Astrocyte (in vitro differentiated cells and primary cell): ENCODE data around the gene ZNF436. TPM values are rescaled to one million over a fixed set of nuclear protein-coding genes. Genes with fewer than 3 reads are reported as not detected.

Source experiments
- DNase-seq: peaks from one replicate; pipeline ENCODE4 v3.0.0-alpha.2; 2010; ENCODE audit warnings: low read depth
- FAIRE-seq: peaks from 2 replicates; lab custom pipeline; 2011; peaks lifted over from hg19 to GRCh38; lab: Jason Lieb, UNC
- H2AFZ ChIP-seq: 2 replicates; pipeline ENCODE4 v1.6.0; 2012; ENCODE audit warnings: low read depth, low read length, inconsistent platforms
- H3K27ac ChIP-seq: 2 replicates; pipeline ENCODE4 v1.5.1; 2011; ENCODE audit warnings: low read depth, low read length, inconsistent platforms
- H3K27me3 ChIP-seq: 2 replicates; pipeline ENCODE4 v1.6.0; 2011; ENCODE audit warnings: low read length, inconsistent platforms; ENCODE audit not compliant: insufficient read depth
- H3K36me3 ChIP-seq: 2 replicates; pipeline ENCODE4 v1.5.1; 2011; ENCODE audit warnings: low read length, inconsistent platforms; ENCODE audit not compliant: insufficient read depth
- H3K4me1 ChIP-seq: 2 replicates; pipeline ENCODE4 v1.5.1; 2011; ENCODE audit warnings: low read length, inconsistent platforms; ENCODE audit not compliant: insufficient read depth
- H3K4me2 ChIP-seq: 2 replicates; pipeline ENCODE4 v1.6.0; 2012; ENCODE audit warnings: low read length, inconsistent platforms
- H3K4me3 ChIP-seq: 2 replicates; pipeline ENCODE4 v1.5.1; 2011; ENCODE audit warnings: low read depth, mild to moderate bottlenecking, low read length, inconsistent platforms; ENCODE audit not compliant: insufficient read depth
- H3K79me2 ChIP-seq: 2 replicates; pipeline ENCODE4 v1.6.0; 2012; ENCODE audit warnings: mild to moderate bottlenecking, low read length, inconsistent platforms; ENCODE audit not compliant: insufficient read depth
- H3K9ac ChIP-seq: 2 replicates; pipeline ENCODE4 v1.6.0; 2012; ENCODE audit warnings: mild to moderate bottlenecking, low read length, inconsistent platforms
- H3K9me3 ChIP-seq: 2 replicates; pipeline ENCODE4 v1.5.1; 2012; ENCODE audit warnings: low read depth, mild to moderate bottlenecking, low read length, inconsistent platforms; ENCODE audit not compliant: insufficient read depth
- H4K20me1 ChIP-seq: 2 replicates; pipeline ENCODE4 v1.6.0; 2012; ENCODE audit warnings: low read length, inconsistent platforms; ENCODE audit not compliant: insufficient read depth
- H3K27ac Mint-ChIP-seq: one replicate; pipeline ENCODE4 v1.8.0; 2021; ENCODE audit warnings: mild to moderate bottlenecking, mixed read lengths; ENCODE audit not compliant: unreplicated experiment
- H3K27me3 Mint-ChIP-seq: one replicate; pipeline ENCODE4 v1.8.0; 2021; ENCODE audit warnings: low read depth, mixed read lengths; ENCODE audit not compliant: unreplicated experiment
- H3K36me3 Mint-ChIP-seq: one replicate; pipeline ENCODE4 v1.8.0; 2021; ENCODE audit warnings: low read depth, mixed read lengths; ENCODE audit not compliant: unreplicated experiment
- H3K4me1 Mint-ChIP-seq: one replicate; pipeline ENCODE4 v1.8.0; 2021; ENCODE audit warnings: low read depth, mixed read lengths; ENCODE audit not compliant: unreplicated experiment
- H3K4me3 Mint-ChIP-seq: one replicate; pipeline ENCODE4 v1.8.0; 2021; ENCODE audit warnings: mild to moderate bottlenecking, moderate library complexity, mixed read lengths; ENCODE audit not compliant: unreplicated experiment
- H3K9me3 Mint-ChIP-seq: one replicate; pipeline ENCODE4 v1.8.0; 2021; ENCODE audit warnings: mild to moderate bottlenecking, mixed read lengths; ENCODE audit not compliant: unreplicated experiment
- EZH2 ChIP-seq: IDR thresholded peaks from 2 replicates; pipeline ENCODE4 v1.6.1; 2012; ENCODE audit warnings: mild to moderate bottlenecking, low read length, inconsistent platforms; ENCODE audit not compliant: insufficient read depth
- total RNA-seq: library from RNA; stranded (reverse); gene quantifications from 2 replicates; pipeline ENCODE4 v1.2.1, GENCODE V29; 2021
- TF ChIP-seq, protein P1 (sequence below): IDR thresholded peaks from 2 replicates; pipeline ENCODE4 v1.5.1; 2011; ENCODE audit warnings: low read depth, mild to moderate bottlenecking, inconsistent platforms, low read length, moderate library complexity; ENCODE audit not compliant: insufficient read depth

ZNF436 gene
- total RNA-seq, 1 donor from 2014 or later = 12.2 TPM

- Mint-ChIP-seq H3K36me3 (peaks cover 2% of the 10 kb centered on the region), H3K27me3 (no peaks in the 10 kb centered on the region), H3K4me1 (peaks cover 21% of the 10 kb centered on the region), H3K27ac (peak overlapping the region; percentile 90), H3K9me3 (no peaks in the 10 kb centered on the region), H3K4me3 (peak overlapping the region; percentile 93)
- peaks cover 54% of the 10 kb centered on the region for H3K79me2 ChIP-seq
- H3K27ac ChIP-seq = peak overlapping the region; percentile 97
- DNase-seq (peak; percentile 83), FAIRE-seq (peak; percentile 68)
- no peaks in the 10 kb centered on the region for H3K9me3 ChIP-seq
- no peak overlapping the region for H2AFZ ChIP-seq
- H4K20me1 ChIP-seq = peaks cover 47% of the 10 kb centered on the region
- peak overlapping the region; percentile 94 for H3K4me2 ChIP-seq
- H3K4me3 ChIP-seq = peak overlapping the region; percentile 80
- no peaks in the 10 kb centered on the region for H3K27me3 ChIP-seq
- peaks cover 31% of the 10 kb centered on the region for H3K4me1 ChIP-seq
- H3K36me3 ChIP-seq = no peaks in the 10 kb centered on the region
- TF ChIP-seq EZH2 = no peak
- TF ChIP-seq, protein P1, sequence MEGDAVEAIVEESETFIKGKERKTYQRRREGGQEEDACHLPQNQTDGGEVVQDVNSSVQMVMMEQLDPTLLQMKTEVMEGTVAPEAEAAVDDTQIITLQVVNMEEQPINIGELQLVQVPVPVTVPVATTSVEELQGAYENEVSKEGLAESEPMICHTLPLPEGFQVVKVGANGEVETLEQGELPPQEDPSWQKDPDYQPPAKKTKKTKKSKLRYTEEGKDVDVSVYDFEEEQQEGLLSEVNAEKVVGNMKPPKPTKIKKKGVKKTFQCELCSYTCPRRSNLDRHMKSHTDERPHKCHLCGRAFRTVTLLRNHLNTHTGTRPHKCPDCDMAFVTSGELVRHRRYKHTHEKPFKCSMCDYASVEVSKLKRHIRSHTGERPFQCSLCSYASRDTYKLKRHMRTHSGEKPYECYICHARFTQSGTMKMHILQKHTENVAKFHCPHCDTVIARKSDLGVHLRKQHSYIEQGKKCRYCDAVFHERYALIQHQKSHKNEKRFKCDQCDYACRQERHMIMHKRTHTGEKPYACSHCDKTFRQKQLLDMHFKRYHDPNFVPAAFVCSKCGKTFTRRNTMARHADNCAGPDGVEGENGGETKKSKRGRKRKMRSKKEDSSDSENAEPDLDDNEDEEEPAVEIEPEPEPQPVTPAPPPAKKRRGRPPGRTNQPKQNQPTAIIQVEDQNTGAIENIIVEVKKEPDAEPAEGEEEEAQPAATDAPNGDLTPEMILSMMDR = no peak
- peak overlapping the region; percentile 92 for H3K9ac ChIP-seq
Observed at GRCh38 chr1:23343221-23344110, 26.2 kb downstream of the ZNF436 start.

DNA sequence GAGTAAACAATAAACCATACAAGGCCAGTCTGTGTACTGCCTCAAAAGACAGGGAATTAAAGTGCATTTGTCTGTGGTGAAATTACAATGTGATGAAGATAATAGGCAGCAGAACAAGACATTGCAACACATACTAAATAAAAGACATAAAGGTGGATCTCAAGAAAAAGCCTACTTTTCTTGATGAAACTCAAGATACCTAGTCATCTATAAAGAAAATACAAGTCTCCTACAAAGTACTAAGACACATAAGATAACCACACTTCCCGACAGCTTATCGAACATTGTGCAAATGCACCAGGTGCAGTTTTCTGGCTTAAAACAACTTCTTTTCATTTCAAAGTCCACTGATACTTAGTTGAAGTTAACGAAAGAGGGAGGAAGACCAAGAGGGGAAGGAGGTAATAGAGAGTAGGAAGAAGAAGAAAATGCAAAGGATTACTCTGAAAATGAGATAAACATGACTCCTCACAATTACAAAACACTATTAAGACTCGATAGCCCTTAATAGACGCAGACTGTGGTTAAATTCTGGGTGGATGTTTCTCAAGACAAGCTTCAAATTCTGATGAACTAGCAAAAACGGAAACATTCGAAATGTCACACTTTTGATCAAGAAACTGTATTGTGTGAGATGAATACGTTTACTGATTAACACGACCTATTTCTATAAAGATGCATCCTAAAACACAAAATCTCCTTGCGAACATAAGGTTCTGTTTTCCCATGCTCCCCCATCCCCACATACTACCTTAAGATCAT, 27.5 kb downstream of the ZNF436 start:
- H3K27ac ChIP-seq = peak overlapping the region; percentile 97
- H3K4me1 ChIP-seq = peaks cover 31% of the 10 kb centered on the region
- Mint-ChIP-seq H3K36me3 (peaks cover 10% of the 10 kb centered on the region), H3K27me3 (no peaks in the 10 kb centered on the region), H3K4me3 (peak overlapping the region; percentile 93), H3K9me3 (no peaks in the 10 kb centered on the region), H3K27ac (peak overlapping the region; percentile 90), H3K4me1 (peaks cover 24% of the 10 kb centered on the region)
- no peak overlapping the region for H2AFZ ChIP-seq
- FAIRE-seq (no peak), DNase-seq (no peak)
- peak overlapping the region; percentile 94 for H3K4me2 ChIP-seq
- H3K36me3 ChIP-seq = peaks cover 6% of the 10 kb centered on the region
- H3K79me2 ChIP-seq = peaks cover 67% of the 10 kb centered on the region
- peak overlapping the region; percentile 80 for H3K4me3 ChIP-seq
- TF ChIP-seq, protein P1 = no peak
- TF ChIP-seq EZH2 = no peak
- no peaks in the 10 kb centered on the region for H3K9me3 ChIP-seq
- peak overlapping the region; percentile 92 for H3K9ac ChIP-seq
- H3K27me3 ChIP-seq = no peaks in the 10 kb centered on the region
- peaks cover 59% of the 10 kb centered on the region for H4K20me1 ChIP-seq
